A549 (cell line): ENCODE data around the gene GUCA2B. TPM values are rescaled to one million over a fixed set of nuclear protein-coding genes. Genes with fewer than 3 reads are reported as not detected.

Source experiments
- ATAC-seq, 2 experiments: fragments of 200-7000 bp in 1 of 2; fragments of >200 bp in 1 of 2; cut with Nextera tagmentation in 1 of 2; cut with Tn5 transposase in 1 of 2; 3 replicates each; pipeline versions ENCODE4 v1.8.0 to v1.9.1; 2018 to 2020; ENCODE audit warnings: mild to moderate bottlenecking in 1 of 2, moderate library complexity in 1 of 2
- CTCF ChIA-PET: fragments of 300-600 bp; sonication (Branson Sonifier 250); formaldehyde crosslinking; extraction: SDS; loops from one replicate; lab custom pipeline; 2021; ENCODE audit warnings: antibody characterized with exemption, inconsistent platforms; lab: Yijun Ruan, JAX
- POLR2A ChIA-PET: fragments of 350-600 bp; formaldehyde crosslinking; extraction: SDS; loops from one replicate; lab custom pipeline; 2021; ENCODE audit warnings: antibody characterized with exemption, inconsistent platforms; lab: Yijun Ruan, JAX
- DNase-seq, 2 experiments: peaks; one replicate each; pipeline versions ENCODE4 v3.0.0 to v3.0.0-alpha.2; 2011 to 2016; ENCODE audit warnings: low read depth in 1 of 2, low spot score in 1 of 2
- FAIRE-seq: peaks from 2 replicates; lab custom pipeline; 2011; peaks lifted over from hg19 to GRCh38; lab: Jason Lieb, UNC
- H3K27ac ChIP-seq, 2 experiments: fragments of >200 bp; sonication (Bioruptor Twin); formaldehyde crosslinking; 3 replicates each; pipeline ENCODE4 v1.5.1; 2016 to 2017
- H3K4me1 ChIP-seq: fragments of >200 bp; sonication (Bioruptor Twin); formaldehyde crosslinking; 3 replicates; pipeline ENCODE4 v1.6.1; 2016
- H3K4me2 ChIP-seq: fragments of >200 bp; sonication (Bioruptor Twin); formaldehyde crosslinking; 3 replicates; pipeline ENCODE4 v1.6.1; 2016
- H3K4me3 ChIP-seq: fragments of >200 bp; sonication (Bioruptor Twin); formaldehyde crosslinking; 3 replicates; pipeline ENCODE4 v1.5.1; 2016
- H3K9me3 ChIP-seq: fragments of >200 bp; sonication (Bioruptor Twin); formaldehyde crosslinking; 3 replicates; pipeline ENCODE4 v1.6.1; 2016
- BHLHE40 ChIP-seq: IDR thresholded peaks from 2 replicates; pipeline ENCODE4 v1.6.1; 2012; ENCODE audit warnings: low read depth, low read length, inconsistent platforms
- CBX2 ChIP-seq: fragments of 200-600 bp; sonication (generic); IDR thresholded peaks from 2 replicates; pipeline ENCODE4 v1.6.1; 2016; ENCODE audit warnings: low read depth, mild to moderate bottlenecking, borderline replicate concordance
- CEBPB ChIP-seq, 2 experiments: fragments of >200 bp in 1 of 2; sonication (Bioruptor Twin) in 1 of 2; formaldehyde crosslinking in 1 of 2; IDR thresholded peaks; 2 replicates each; pipeline ENCODE4 v1.6.1; 2012 to 2016
- CHD2 ChIP-seq: fragments of 150-350 bp; IDR thresholded peaks from 2 replicates; pipeline ENCODE4 v1.6.1; 2014; ENCODE audit warnings: low read length; ENCODE audit not compliant: partially characterized antibody
- CHD4 ChIP-seq: fragments of 200-600 bp; sonication (generic); IDR thresholded peaks from 2 replicates; pipeline ENCODE4 v1.6.1; 2016; ENCODE audit warnings: antibody characterized with exemption, mild to moderate bottlenecking, borderline replicate concordance
- EHF ChIP-seq: fragments of 250-450 bp; sonication (Bioruptor Pico); IDR thresholded peaks from 2 replicates; pipeline ENCODE4 v1.5.0; 2020; ENCODE audit warnings: mild to moderate bottlenecking
- FOSB ChIP-seq: fragments of 250-450 bp; sonication (Bioruptor Pico); IDR thresholded peaks from 2 replicates; pipeline ENCODE4 v1.5.0; 2020; ENCODE audit warnings: mild to moderate bottlenecking, moderate library complexity
- FOSL2 ChIP-seq, 2 experiments: fragments of 450-650 bp in 1 of 2; fragments of >200 bp in 1 of 2; sonication (Bioruptor Twin) in 1 of 2; formaldehyde crosslinking; IDR thresholded peaks; 2 replicates each; pipeline versions ENCODE4 v1.5.0 to v1.6.1; 2016 to 2020; ENCODE audit warnings: mild to moderate bottlenecking in 1 of 2, moderate library complexity in 1 of 2
- FOXS1 ChIP-seq: fragments of 250-450 bp; sonication (Bioruptor Pico); IDR thresholded peaks from 2 replicates; pipeline ENCODE4 v1.5.0; 2020; ENCODE audit warnings: mild to moderate bottlenecking, moderate library complexity
- NPAS2 ChIP-seq: fragments of 250-450 bp; sonication (Bioruptor Pico); IDR thresholded peaks from 2 replicates; pipeline ENCODE4 v1.8.0; 2022; ENCODE audit warnings: mild to moderate bottlenecking, moderate library complexity, borderline replicate concordance
- RFX5 ChIP-seq: fragments of 450-650 bp; IDR thresholded peaks from 2 replicates; pipeline ENCODE4 v1.7.1; 2014; ENCODE audit warnings: antibody characterized with exemption, mild to moderate bottlenecking, moderate library complexity
- SMC3 ChIP-seq: fragments of >200 bp; sonication (Bioruptor Twin); formaldehyde crosslinking; IDR thresholded peaks from 3 replicates; pipeline ENCODE4 v1.6.1; 2018; ENCODE audit warnings: inconsistent platforms
- ZNF302 ChIP-seq: fragments of 250-450 bp; sonication (Bioruptor Pico); IDR thresholded peaks from 2 replicates; pipeline ENCODE4 v1.9.0; 2021; ENCODE audit warnings: inconsistent platforms, mild to moderate bottlenecking, moderate library complexity
- ZSCAN20 ChIP-seq: fragments of 250-450 bp; sonication (Bioruptor Pico); IDR thresholded peaks from 2 replicates; pipeline ENCODE4 v1.8.0; 2022; ENCODE audit warnings: mild to moderate bottlenecking, moderate library complexity
- WGBS: methylation state at CpG from one replicate; pipeline ENCODE4 v1.1.6; 2017; ENCODE audit errors: missing lambda C conversion rate; 5-methylcytosine and 5-hydroxymethylcytosine counted together
- polyA plus RNA-seq, 4 experiments: library from polyadenylated mRNA; depleted of rRNA in 3 of 4; stranded (reverse); fragments of >200 nt; fragmentation: RNase III in 1 of 4; extraction: RNeasy Plus Mini Kit Qiagen cat#74134 plus additional on column Dnase treatment in 1 of 4; gene quantifications; 2 replicates in 3 of 4; 3 replicates in 1 of 4; pipeline ENCODE4 v1.2.3, GENCODE V29; 2011 to 2017
- TF ChIP-seq, protein P1 (sequence below): fragments of >200 bp; sonication (Bioruptor Twin); formaldehyde crosslinking; IDR thresholded peaks from 3 replicates; pipeline ENCODE4 v1.6.1; 2016
- TF ChIP-seq, protein P2 (sequence below): fragments of >200 bp; sonication (Bioruptor Twin); formaldehyde crosslinking; IDR thresholded peaks from 2 replicates; pipeline ENCODE4 v1.6.1; 2016
- TF ChIP-seq, protein P3 (sequence below): fragments of 450-650 bp; IDR thresholded peaks from 2 replicates; pipeline ENCODE4 v1.6.1; 2014; ENCODE audit warnings: antibody characterized with exemption
- TF ChIP-seq, protein P4 (sequence below): fragments of >200 bp; sonication (Bioruptor Twin); formaldehyde crosslinking; IDR thresholded peaks from 3 replicates; pipeline ENCODE4 v1.5.1; 2016

The GUCA2B gene
- polyA plus RNA-seq, 2 of the 4 experiments (the other 2 are of a cell fraction) = 0.17 TPM; not detected in 1

DNA sequence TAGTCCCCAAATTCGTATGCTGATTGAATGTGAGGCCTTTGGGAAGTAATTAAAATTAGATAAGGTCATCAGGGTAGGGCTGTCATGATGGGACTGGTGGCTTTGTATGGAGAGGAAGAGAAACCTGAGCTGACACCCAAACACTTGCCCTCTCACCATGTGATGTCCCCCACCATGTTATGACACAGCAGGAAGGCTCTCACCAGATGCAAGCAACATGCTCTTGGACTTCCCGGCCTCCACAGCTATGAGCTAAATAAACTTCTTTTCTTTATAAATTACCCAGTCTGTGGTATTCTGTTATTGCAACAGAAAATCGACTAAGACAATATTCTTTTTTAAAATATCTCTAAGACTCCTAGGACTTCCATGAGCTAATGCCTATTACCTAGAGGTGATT is 43.6 kb upstream of the GUCA2B start (continued):
- TF ChIP-seq, protein P1, sequence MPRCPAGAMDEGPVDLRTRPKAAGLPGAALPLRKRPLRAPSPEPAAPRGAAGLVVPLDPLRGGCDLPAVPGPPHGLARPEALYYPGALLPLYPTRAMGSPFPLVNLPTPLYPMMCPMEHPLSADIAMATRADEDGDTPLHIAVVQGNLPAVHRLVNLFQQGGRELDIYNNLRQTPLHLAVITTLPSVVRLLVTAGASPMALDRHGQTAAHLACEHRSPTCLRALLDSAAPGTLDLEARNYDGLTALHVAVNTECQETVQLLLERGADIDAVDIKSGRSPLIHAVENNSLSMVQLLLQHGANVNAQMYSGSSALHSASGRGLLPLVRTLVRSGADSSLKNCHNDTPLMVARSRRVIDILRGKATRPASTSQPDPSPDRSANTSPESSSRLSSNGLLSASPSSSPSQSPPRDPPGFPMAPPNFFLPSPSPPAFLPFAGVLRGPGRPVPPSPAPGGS = no peak
- TF ChIP-seq, protein P2, sequence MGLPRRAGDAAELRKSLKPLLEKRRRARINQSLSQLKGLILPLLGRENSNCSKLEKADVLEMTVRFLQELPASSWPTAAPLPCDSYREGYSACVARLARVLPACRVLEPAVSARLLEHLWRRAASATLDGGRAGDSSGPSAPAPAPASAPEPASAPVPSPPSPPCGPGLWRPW = no peak
- TF ChIP-seq, all 56 proteins: peak for 0

DNA sequence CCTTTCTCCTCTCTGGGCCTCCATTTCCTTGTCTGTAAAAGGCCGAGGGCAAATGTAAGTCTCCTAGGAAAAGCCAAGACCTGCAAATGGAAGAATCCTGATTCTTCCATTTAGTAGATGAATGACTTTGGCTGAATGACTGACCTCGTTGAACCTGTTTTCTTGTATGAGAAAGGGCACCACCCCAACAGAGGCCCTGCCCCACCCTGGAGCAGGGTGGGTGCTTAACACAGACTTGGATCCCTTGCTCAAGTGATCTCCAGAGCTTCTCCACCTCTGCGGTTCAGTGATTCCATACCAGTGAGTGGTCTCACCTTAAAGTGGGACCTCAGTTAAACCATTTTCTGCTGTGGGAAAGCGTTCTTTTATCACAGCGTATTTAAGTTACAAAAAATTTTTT is 39.0 kb upstream of the GUCA2B start:
- WGBS = 53% methylated on average over 5 of the region's 5 CpGs

DNA sequence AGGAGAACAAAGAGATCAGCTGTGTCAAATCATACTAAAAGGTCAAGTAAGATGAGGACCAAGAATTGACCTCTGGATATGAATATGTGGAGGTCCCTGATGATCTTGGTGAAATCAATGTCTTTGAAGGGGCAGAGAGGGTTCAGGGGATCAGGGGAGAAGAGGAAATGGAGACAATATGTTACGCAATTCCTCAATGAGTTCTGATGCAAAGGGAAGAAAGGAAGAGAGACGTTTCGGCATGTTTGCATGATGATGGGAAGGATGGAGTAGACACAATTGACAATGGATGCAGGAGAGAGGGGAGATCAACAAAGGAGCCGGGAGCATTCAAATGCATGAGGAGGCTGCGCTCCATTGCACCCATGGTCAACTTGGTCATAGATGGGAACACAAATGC is 36.0 kb upstream of the GUCA2B start:
- POLR2A ChIA-PET = no interaction called here
- TF ChIP-seq ZSCAN20 (CRISPR knock-in tag) (no peak), FOSL2 (IDR thresholded peaks at IDR 0.05) (no peak), FOSL2 (CRISPR knock-in tag; IDR thresholded peaks at IDR 0.05) (no peak), CEBPB (IDR thresholded peaks at IDR 0.05) (0 out of 4 replicates have a peak, but pooled peaks have one; percentile 20), EHF (CRISPR knock-in tag) (no peak)
- no peaks in the 10 kb centered on the region for H3K9me3 ChIP-seq
- 69% methylated on average over 5 of the region's 5 CpGs for WGBS
- DNase-seq (no peak), ATAC-seq (no peak), FAIRE-seq (no peak)
- no peak overlapping the region for H3K27ac ChIP-seq
- no peak overlapping the region for H3K4me2 ChIP-seq
- H3K4me1 ChIP-seq = no peaks in the 10 kb centered on the region
- CTCF ChIA-PET = no interaction called here
- H3K4me3 ChIP-seq = no peak overlapping the region

More for the DNA sequence above, 39.0 kb upstream of the GUCA2B start:
- Histone ChIP-seq H3K4me2 (no peak overlapping the region), H3K9me3 (no peaks in the 10 kb centered on the region), H3K4me3 (no peak overlapping the region), H3K4me1 (no peaks in the 10 kb centered on the region), H3K27ac (no peak overlapping the region)
- POLR2A ChIA-PET = no interaction called here
- no peak for TF ChIP-seq RFX5
- TF ChIP-seq FOXS1 (CRISPR knock-in tag) = no peak
- TF ChIP-seq ZNF302 (CRISPR knock-in tag) = no peak
- TF ChIP-seq, protein P2 = no peak
- no peak for TF ChIP-seq BHLHE40
- TF ChIP-seq SMC3 = no peak
- no peak for TF ChIP-seq CHD4
- CTCF ChIA-PET = no interaction called here
- DNase-seq (no peak), ATAC-seq (no peak), FAIRE-seq (no peak)

DNA sequence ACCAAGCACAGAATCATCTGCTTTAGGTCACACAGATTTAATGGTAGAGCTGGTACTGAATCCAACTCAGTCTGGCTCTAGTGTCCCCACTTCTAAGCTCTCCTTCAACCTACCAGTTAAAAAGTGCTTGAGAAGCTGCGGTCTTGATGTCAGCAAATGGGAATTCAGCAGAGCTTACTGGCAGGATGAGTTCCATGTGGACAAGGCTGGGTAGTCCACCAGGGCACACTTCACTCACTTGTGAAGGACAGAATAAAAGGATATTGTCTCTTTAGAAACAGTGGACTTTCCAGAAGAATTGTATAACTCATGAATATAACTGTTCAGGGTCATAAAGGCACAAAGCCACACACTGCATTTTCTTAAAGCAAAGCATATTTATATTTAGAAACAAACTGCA is 35.1 kb upstream of the GUCA2B start:
- CTCF ChIA-PET = interaction anchor here (0.6 kb wide), 1 partner anchor 306 kb away, joined by 3 read pairs; no protein-coding TSS in a partner anchor
- WGBS = 0% methylated on average over 1 of the region's 1 CpG
- POLR2A ChIA-PET = interaction anchor here (0.8 kb wide), 1 partner anchor 649 kb away, joined by 3 read pairs; the partner anchor contains the start of genes C1orf50 and P3H1
- no peak for ATAC-seq
- no peak for TF ChIP-seq NPAS2 (CRISPR knock-in tag)
- TF ChIP-seq, protein P3, sequence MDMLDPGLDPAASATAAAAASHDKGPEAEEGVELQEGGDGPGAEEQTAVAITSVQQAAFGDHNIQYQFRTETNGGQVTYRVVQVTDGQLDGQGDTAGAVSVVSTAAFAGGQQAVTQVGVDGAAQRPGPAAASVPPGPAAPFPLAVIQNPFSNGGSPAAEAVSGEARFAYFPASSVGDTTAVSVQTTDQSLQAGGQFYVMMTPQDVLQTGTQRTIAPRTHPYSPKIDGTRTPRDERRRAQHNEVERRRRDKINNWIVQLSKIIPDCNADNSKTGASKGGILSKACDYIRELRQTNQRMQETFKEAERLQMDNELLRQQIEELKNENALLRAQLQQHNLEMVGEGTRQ = no peak
- TF ChIP-seq, protein P4, sequence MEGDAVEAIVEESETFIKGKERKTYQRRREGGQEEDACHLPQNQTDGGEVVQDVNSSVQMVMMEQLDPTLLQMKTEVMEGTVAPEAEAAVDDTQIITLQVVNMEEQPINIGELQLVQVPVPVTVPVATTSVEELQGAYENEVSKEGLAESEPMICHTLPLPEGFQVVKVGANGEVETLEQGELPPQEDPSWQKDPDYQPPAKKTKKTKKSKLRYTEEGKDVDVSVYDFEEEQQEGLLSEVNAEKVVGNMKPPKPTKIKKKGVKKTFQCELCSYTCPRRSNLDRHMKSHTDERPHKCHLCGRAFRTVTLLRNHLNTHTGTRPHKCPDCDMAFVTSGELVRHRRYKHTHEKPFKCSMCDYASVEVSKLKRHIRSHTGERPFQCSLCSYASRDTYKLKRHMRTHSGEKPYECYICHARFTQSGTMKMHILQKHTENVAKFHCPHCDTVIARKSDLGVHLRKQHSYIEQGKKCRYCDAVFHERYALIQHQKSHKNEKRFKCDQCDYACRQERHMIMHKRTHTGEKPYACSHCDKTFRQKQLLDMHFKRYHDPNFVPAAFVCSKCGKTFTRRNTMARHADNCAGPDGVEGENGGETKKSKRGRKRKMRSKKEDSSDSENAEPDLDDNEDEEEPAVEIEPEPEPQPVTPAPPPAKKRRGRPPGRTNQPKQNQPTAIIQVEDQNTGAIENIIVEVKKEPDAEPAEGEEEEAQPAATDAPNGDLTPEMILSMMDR = no peak
- TF ChIP-seq CBX2 = no peak
- TF ChIP-seq CHD2 = no peak
- TF ChIP-seq CEBPB (IDR thresholded peaks at IDR 0.05) = no peak
- TF ChIP-seq ZSCAN20 (CRISPR knock-in tag) = no peak
- TF ChIP-seq ZNF302 (CRISPR knock-in tag) = no peak
- TF ChIP-seq, protein P2 = no peak
- TF ChIP-seq, protein P1 = no peak
- no peak for TF ChIP-seq FOSB (CRISPR knock-in tag)
- Histone ChIP-seq H3K4me3 (no peak overlapping the region), H3K27ac (no peak overlapping the region), H3K9me3 (no peaks in the 10 kb centered on the region), H3K4me1 (no peaks in the 10 kb centered on the region), H3K4me2 (no peak overlapping the region)
- FAIRE-seq = no peak
- DNase-seq = no peak
